Body of pancreas (tissue), 4 donors: ENCODE results near the gene PAGR1. TPM values are rescaled to one million over a fixed set of nuclear protein-coding genes. Genes with fewer than 3 reads are reported as not detected.

ENCODE experiments used
- ATAC-seq: fragments of 150-250 bp; one replicate; pipeline ENCODE4 v1.9.1; 2016
- DNase-seq, 4 donors: peaks; one replicate each; pipeline ENCODE4 v3.0.0-alpha.2; 2019
- H3K27ac ChIP-seq, 4 donors: fragments of 200-600 bp; sonication (generic); 1 replicate in 3 of 4; 2 replicates in 1 of 4; pipeline versions ENCODE4 v1.5.1 to v1.6.1; 2016 to 2019; ENCODE audit warnings: mild to moderate bottlenecking in 1 of 4, mixed read lengths in 1 of 4, moderate library complexity in 1 of 4
- H3K27me3 ChIP-seq, 2 donors: fragments of 200-600 bp; sonication (generic); one replicate each; pipeline ENCODE4 v1.6.0; 2016; ENCODE audit warnings: mild to moderate bottlenecking in 1 of 2
- H3K36me3 ChIP-seq, 2 donors: fragments of 200-600 bp; sonication (generic); replicated peaks in 1 of 2; 2 replicates each; pipeline ENCODE4 v1.5.1; 2016; ENCODE audit warnings: low read depth in 2 of 2; ENCODE audit not compliant: insufficient read depth in 1 of 2
- H3K4me1 ChIP-seq: fragments of 200-600 bp; sonication (generic); one replicate; pipeline ENCODE4 v1.6.0; 2016
- H3K4me3 ChIP-seq, 2 donors: fragments of 200-600 bp; sonication (generic); 1 replicate in 1 of 2; 2 replicates in 1 of 2; pipeline ENCODE4 v1.5.1; 2016 to 2019
- H3K9me3 ChIP-seq, 3 donors: fragments of 200-600 bp; sonication (generic); 1 replicate in 2 of 3; 2 replicates in 1 of 3; pipeline ENCODE4 v1.5.1; 2016
- CTCF ChIP-seq, 7 experiments: fragments of 450-650 bp in 4 of 7; fragments of 200-600 bp in 3 of 7; sonication (generic) in 3 of 7; IDR thresholded peaks; one replicate each; pipeline ENCODE4 v1.5.1; 2016 to 2019; ENCODE audit warnings: antibody characterized with exemption in 7 of 7
- POLR2A ChIP-seq, 3 donors: fragments of 450-650 bp; IDR thresholded peaks; one replicate each; pipeline ENCODE4 v1.6.1; 2016; ENCODE audit warnings: antibody characterized with exemption in 3 of 3, mild to moderate bottlenecking in 2 of 3
- WGBS, 2 donors: methylation state at CpG; one replicate each; pipeline ENCODE4 v1.1.5; 2017; 5-methylcytosine and 5-hydroxymethylcytosine counted together
- intact Hi-C: fragments of 100-400 bp; cut with DNase I; formaldehyde crosslinking; loops from one replicate; pipeline ENCODE4 v1.15.1; 2023
- total RNA-seq, 2 donors: library from RNA; depleted of rRNA; stranded (reverse); fragments of >200 nt; gene quantifications; one replicate each; pipeline ENCODE4 v1.1.0, GENCODE V29; 2016

PAGR1 gene
- total RNA-seq, 2 donors from 2014 or later: 27.5 to 63.9 TPM

DNA sequence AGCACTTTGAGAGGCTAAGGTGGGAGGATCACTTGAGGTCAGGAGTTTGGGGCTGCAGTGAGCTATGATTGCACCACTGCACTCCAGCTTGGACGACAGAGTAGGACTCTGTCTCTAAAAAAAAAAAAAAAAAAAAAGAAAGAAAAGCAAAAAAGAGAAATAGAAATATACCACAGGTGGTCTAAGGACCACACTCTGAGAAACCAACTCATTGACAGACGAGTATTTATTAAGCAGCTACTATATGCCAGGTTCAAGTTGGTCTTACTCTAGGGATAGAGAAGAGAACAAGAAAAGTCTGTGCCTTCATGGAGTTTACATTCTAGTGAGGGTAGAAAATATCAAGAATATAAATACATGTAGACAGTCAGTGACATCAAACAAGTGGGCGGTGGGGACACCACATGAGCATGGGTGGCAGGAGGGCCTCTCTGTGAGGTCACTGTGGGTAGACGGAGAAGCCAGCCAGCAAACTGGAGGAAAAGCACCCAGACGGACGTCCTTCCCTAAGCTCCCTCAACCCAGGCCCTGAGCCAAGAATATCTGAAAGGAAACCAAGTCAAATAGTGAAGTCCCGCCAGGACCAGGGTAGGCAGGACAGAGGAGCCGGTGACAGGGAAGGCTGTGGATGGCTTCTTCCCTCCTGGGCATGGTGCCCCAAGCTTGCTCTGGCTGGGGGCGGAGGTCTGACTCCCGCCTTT is 42.3 kb downstream of the PAGR1 start:
- H3K27ac ChIP-seq: no peak overlapping the region
- intact Hi-C loops: no loop called here
- no peak for TF ChIP-seq CTCF (IDR thresholded peaks at IDR 0.05)
- no peak for TF ChIP-seq POLR2A (IDR thresholded peaks at IDR 0.05)
- peaks cover 28% of the 10 kb centered on the region for H3K4me1 ChIP-seq
- H3K36me3 ChIP-seq: peaks cover 0 to 5% of the 10 kb centered on the region in 2 donors
- H3K4me3 ChIP-seq: no peak overlapping the region
- peak in 2 of 4 donors; percentile 27 to 55 for DNase-seq
- no peaks in the 10 kb centered on the region for H3K27me3 ChIP-seq
- H3K9me3 ChIP-seq: no peaks in the 10 kb centered on the region
- WGBS, 2 donors: 57 to 58% methylated on average over 10 of the region's 10 CpGs
- ATAC-seq: no peak

GRCh38 chr16:29858974-29859373 is 43.0 kb downstream of the PAGR1 start:
- no peak overlapping the region for H3K27ac ChIP-seq
- ATAC-seq: no peak
- no peaks in the 10 kb centered on the region for H3K9me3 ChIP-seq
- TF ChIP-seq POLR2A (IDR thresholded peaks at IDR 0.05) (no peak), CTCF (IDR thresholded peaks at IDR 0.05) (no peak)
- no peaks in the 10 kb centered on the region for H3K27me3 ChIP-seq
- no peak for DNase-seq
- no peak overlapping the region for H3K4me3 ChIP-seq
- peaks cover 0 to 5% of the 10 kb centered on the region in 2 donors for H3K36me3 ChIP-seq
- peaks cover 33% of the 10 kb centered on the region for H3K4me1 ChIP-seq
- WGBS, 2 donors: 91 to 93% methylated on average over 15 to 19 of the region's 19 CpGs
- intact Hi-C loops: no loop called here

DNA sequence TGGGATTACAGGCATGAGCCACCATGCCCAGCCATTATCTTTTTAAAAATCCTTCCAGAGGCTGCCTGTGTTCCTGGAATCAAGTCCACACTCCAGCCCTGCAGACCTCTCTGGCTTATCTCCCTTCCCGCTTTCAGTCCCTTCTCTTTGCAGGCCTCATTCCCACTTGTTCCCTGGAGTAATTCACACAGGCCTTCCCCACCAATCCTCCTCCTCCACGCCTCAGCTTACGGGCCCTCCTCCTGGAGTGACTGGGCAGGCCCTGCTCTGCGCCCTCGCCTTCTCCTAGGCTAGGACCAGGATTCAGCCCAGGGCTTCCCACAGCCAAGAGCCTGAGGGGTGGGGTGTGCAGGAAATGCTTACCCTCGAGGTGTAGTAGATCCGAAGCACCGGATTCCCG is 44.3 kb downstream of the PAGR1 start:
- DNase-seq (no peak), ATAC-seq (no peak)
- H3K9me3 ChIP-seq: no peaks in the 10 kb centered on the region
- no peak overlapping the region for H3K4me3 ChIP-seq
- 87 to 89% methylated on average over 6 to 9 of the region's 9 CpGs for WGBS, 2 donors
- no peak overlapping the region for H3K27ac ChIP-seq
- no peaks in the 10 kb centered on the region for H3K27me3 ChIP-seq
- H3K36me3 ChIP-seq: peaks cover 0 to 5% of the 10 kb centered on the region in 2 donors
- intact Hi-C loops: no loop called here
- H3K4me1 ChIP-seq: peaks cover 33% of the 10 kb centered on the region
- TF ChIP-seq POLR2A (IDR thresholded peaks at IDR 0.05): no peak
- TF ChIP-seq CTCF (IDR thresholded peaks at IDR 0.05): no peak

- Histone ChIP-seq H3K9me3 (no peaks in the 10 kb centered on the region), H3K27ac (peak overlapping the region; percentile 88 to 97 (median 95)), H3K4me3 (peak overlapping the region; percentile 91 to 99), H3K4me1 (peaks cover 33% of the 10 kb centered on the region), H3K27me3 (no peaks in the 10 kb centered on the region), H3K36me3 (peaks cover 0 to 5% of the 10 kb centered on the region in 2 donors)
- intact Hi-C loops: no loop called here
- DNase-seq (peak in 2 of 4 donors; percentile 30 to 52), ATAC-seq (no peak)
- TF ChIP-seq CTCF (IDR thresholded peaks at IDR 0.05) (peak in 3 of 7 experiments; percentile 5 to 14 (median 8)), POLR2A (IDR thresholded peaks at IDR 0.05) (no peak)
- 1 to 3% methylated on average over 11 to 27 of the region's 27 CpGs for WGBS, 2 donors
Observed at GRCh38 chr16:29862383-29862883, 46.5 kb downstream of the PAGR1 start.
